ENCODE measurements around the gene RCBTB1. TPM values are rescaled to one million over a fixed set of nuclear protein-coding genes. Genes with fewer than 3 reads are reported as not detected.

RCBTB1 gene
- polyA plus RNA-seq, 1 donor (not counting 4 experiments of a cell fraction or from before 2014, with no cell fraction given), result 26.9 TPM

- Histone ChIP-seq H3K4me3 (ENCODE audit: control insufficient read depth in 2 of 3, extremely low read depth in 1 of 3, insufficient read depth in 2 of 3, low read depth in 1 of 3, low read length in 3 of 3) (no peak overlapping the region), H4K20me1 (ENCODE audit: control insufficient read depth, extremely low read depth, insufficient read depth, low read length) (no peaks in the 10 kb centered on the region), H3K4me2 (ENCODE audit: control insufficient read depth, extremely low read depth, insufficient read depth, low read depth, low read length) (no peak overlapping the region), H3K27me3 (ENCODE audit: control insufficient read depth, extremely low read depth, insufficient read depth, low read length) (no peaks in the 10 kb centered on the region), H3K9ac (ENCODE audit: control insufficient read depth, extremely low read depth, insufficient read depth, low read length) (no peak overlapping the region), H2AFZ (ENCODE audit: control insufficient read depth, low read length) (no peak overlapping the region), H3K4me1 (ENCODE audit: control insufficient read depth, extremely low read depth, insufficient read depth, low read length) (no peaks in the 10 kb centered on the region), H3K9me3 (ENCODE audit: control insufficient read depth, low read depth, low read length) (no peaks in the 10 kb centered on the region), H3K79me2 (ENCODE audit: control insufficient read depth, insufficient read depth, low read length) (no peaks in the 10 kb centered on the region), H3K27ac (ENCODE audit: control insufficient read depth, insufficient read depth, low read length) (no peak overlapping the region), H3K36me3 (ENCODE audit: control insufficient read depth in 2 of 2, extremely low read depth in 1 of 2, insufficient read depth in 2 of 2, low read length in 2 of 2) (peaks cover 0 to 3% of the 10 kb centered on the region in 2 experiments), H3K9me1 (ENCODE audit: control insufficient read depth, extremely low read depth, insufficient read depth, low read length) (no peaks in the 10 kb centered on the region)
- TF ChIP-seq EZH2 (IDR thresholded peaks at IDR 0.05; ENCODE audit: low read length) (no peak), CTCF (optimal IDR thresholded peaks at IDR 0.05 in 1 of 3, IDR thresholded peaks at IDR 0.05 in 1 of 3, conservative IDR thresholded peaks at IDR 0.05 in 1 of 3; ENCODE audit: extremely low read depth in 1 of 3, insufficient read depth in 2 of 3, low read length in 3 of 3) (no peak)
- dilution Hi-C loops (cut with MboI; ENCODE audit: extremely low pct_ligation_motif_present, low sequenced_read_pairs), result no loop called here
- DNase-seq (ENCODE audit: low read depth, low spot score) (no peak), FAIRE-seq (no peak)
These were observed 96.8 kb downstream of the RCBTB1 start for GRCh38 chr13:49488563-49488962.

Other genes starting within 250 kb of the RCBTB1 start
- gene CAB39L, start 141.5 kb downstream of the RCBTB1 start, polyA plus RNA-seq, result 8.0 to 10.1 TPM (median 8.6 TPM) in 3 replicates
- 2.5 to 5.6 TPM (median 3.4 TPM) in 3 replicates for gene SETDB2, start 141.3 kb downstream of the RCBTB1 start, polyA plus RNA-seq
- 18.0 to 32.9 TPM (median 20.0 TPM) in 3 replicates for gene PHF11, start 89.6 kb downstream of the RCBTB1 start, polyA plus RNA-seq
- 0.49 to 0.58 TPM (median 0.55 TPM) in 3 replicates for gene ARL11, start 42.9 kb upstream of the RCBTB1 start, polyA plus RNA-seq
- 83.7 to 107 TPM (median 84.2 TPM) in 3 replicates for gene EBPL, start 105.9 kb upstream of the RCBTB1 start, polyA plus RNA-seq
- gene KPNA3, start 207.1 kb upstream of the RCBTB1 start, polyA plus RNA-seq, result 23.8 to 43.8 TPM (median 37.3 TPM) in 3 replicates

Data from keratinocyte (primary cell).